Measurements from ENCODE around the gene ZACN. TPM values are rescaled to one million over a fixed set of nuclear protein-coding genes. Genes with fewer than 3 reads are reported as not detected.
"Not testable (repeated sequence)": the region's sequence is repeated elsewhere in the genome, so short reads cannot be mapped to it uniquely, and the experiment has no call there.

ZACN gene
- total RNA-seq, 1 donor from 2014 or later = not detected

DNA sequence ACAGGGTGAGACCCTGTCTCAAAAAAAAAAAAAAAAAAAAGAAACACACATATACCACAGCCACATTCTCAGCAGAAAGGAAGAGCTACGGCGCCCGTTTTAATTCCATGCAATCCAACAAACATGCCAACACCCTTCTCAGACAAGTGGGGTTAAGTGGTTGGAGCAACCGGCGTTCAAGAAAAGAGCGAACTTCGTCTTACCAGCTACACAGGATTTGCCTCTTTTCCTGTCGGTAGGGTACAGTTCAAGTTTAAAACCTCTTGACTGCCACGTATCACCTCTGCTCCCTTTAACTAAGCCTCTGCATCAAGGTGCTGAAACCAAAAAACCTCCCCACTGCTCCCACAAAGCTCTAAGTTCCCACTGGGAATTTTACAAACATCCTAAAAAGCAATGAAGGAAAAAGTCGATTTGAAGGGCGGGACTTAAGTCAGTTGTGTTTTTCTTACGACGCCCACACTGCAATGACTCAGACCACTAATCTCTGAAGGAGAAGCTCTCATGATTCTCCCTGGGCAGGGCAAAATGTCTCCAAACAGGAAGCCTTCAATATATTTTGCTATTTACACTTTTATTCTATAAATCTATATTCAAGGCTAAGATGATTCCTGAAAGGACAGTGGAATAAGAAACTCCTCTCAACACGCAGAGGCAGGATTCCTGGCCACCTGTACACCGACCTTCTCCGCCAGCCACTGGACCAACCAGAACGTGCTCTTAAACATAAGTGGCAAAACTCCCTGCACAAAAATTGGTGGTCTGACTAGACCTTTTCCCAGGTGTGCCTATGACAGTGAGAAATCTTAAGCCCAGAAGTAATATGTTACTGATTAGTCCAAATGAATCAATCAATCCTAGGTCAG is 25.5 kb upstream of the ZACN start:
- DNase-seq (ENCODE audit: low read depth, low spot score) = peak; percentile 57

DNA sequence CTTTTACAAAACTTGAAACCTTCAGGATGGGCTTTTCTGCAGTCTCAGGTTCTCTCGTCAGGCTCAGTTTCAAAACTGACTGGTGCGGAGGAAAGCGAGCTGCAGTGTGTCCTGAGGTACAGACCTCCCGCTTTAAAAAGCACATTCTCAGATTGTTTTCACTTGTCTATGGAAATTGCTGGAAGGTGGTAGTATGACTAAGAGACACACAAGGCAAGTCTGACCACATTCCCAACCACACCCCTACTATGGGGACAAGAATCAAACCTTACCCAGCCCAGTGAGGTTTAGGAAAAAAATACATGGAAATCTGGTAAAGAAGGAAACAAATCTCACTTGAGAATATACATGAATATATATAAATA is 24.9 kb upstream of the ZACN start:
- DNase-seq (ENCODE audit: low read depth, low spot score) = no peak

GRCh38 chr17:76056882-76057281 is 22.1 kb upstream of the ZACN start:
- no peak for DNase-seq (ENCODE audit: low read depth, low spot score)

GRCh38 chr17:76058264-76058663 is 20.7 kb upstream of the ZACN start:
- DNase-seq (ENCODE audit: low read depth, low spot score) = not testable (repeated sequence)

DNA sequence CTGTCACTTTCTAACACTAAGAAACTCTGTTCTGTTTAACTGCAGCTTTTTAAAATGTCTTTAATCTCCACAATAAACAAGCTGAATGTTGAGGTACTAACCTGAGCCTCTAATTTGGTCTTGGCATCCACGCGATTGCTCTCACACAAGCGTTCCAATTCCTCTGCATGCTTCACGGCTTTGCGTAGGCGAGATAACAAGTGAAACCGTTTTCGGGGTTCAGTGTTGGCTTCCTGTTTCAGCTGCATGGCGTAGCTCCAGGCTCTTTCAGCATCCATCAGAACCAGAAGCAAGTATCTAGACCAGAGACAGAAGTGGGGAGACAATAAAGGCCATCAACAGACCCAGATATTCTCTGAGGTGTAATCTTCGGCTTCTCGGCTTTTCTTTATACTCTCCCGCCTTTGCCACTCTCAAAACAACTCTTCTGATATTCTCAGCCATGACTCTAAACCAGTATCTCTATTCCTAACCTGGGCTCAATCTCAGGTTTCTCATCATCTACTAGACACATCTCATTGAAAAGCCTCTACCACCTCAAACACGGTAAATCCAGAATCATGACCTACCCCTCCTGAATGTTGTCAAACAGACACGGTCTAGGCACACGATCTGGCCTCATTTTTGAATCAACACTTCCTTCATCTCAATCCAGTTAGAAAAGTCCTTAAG is 15.0 kb upstream of the ZACN start:
- no peak for DNase-seq (ENCODE audit: low read depth, low spot score)

- DNase-seq (ENCODE audit: low read depth, low spot score) = no peak
Measured at GRCh38 chr17:76065775-76066174, 13.2 kb upstream of the ZACN start.

DNA sequence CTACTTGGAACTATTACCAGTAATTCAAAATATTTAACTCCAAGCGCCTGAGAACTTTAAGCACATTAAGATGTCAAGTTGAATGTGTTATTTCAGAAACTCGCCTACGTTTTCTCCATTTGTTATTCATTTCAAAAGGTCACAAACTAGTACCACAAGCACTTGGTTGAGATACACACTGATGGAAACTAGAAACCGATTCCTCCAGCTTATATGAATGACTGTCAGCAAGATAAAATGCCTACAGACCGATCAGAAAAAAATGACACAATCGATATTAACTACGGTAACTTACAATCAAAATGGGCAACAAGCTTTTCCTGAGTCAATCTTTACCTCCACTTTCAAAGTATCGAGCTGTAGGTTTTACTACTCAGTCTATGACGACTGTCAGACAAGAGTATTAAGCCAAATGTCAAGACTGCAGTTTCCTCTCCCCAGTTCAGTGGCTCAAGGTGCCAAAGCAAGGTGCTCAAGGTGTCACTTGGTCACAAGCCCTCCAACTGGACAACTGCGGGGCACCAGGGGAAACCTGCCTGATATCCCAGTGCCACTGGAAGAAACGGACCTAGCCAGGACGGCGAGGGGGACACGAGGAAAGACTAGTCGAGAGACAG is 7.3 kb upstream of the ZACN start:
- DNase-seq (ENCODE audit: low read depth, low spot score) = no peak

GRCh38 chr17:76072148-76072858 is 6.7 kb upstream of the ZACN start, which contains the start of gene SRP68:
Gene SRP68 (minus strand): TSS chr17:76072517. CDS start chr17:76072491, 26 bp downstream.
- peak; percentile 80 for DNase-seq (ENCODE audit: low read depth, low spot score)

- no peak for DNase-seq (ENCODE audit: low read depth, low spot score)
Measured at GRCh38 chr17:76074390-76075363, 4.3 kb upstream of the ZACN start, which contains the start of gene GALR2. Gene GALR2 (plus strand): TSS chr17:76074781. CDS start chr17:76074884, 103 bp downstream.

DNA sequence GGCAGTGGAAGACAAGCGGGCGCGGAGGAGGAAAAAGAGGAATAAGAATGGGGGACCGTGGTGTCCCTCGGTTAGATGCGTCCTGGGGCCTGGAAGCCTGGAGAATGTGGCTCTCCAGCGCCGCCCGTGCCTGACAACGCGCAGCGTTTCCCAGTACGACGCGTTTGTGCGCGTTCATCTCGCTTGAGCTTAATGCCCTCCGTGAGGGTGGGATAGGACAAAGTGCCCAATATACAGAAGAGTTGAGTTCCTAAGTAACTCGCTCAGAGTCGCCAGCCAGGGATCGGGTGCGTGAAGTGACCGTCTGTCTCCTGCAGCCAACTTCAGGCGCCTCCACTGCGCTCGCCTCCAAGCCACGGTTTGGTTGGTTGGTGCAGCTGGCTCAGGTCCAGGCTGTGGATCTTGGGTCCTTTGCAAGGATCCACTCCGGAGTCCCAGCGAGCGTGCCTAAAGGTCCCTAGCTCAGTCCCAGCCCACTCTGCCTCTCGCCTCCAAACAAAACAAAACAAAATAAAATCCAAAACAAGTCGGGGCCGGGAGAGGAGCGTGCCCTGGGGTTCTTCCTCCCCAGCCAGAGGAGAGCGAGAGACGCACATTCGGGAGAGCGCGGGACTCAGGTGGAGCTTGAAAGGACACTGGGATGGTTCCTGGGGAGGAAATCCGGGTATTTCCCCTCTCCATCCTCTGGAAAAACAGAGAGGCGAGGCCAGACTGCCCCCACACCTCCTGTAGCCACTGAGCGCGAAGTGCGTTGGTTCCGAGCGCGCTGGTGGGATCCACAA is 3.4 kb upstream of the ZACN start:
- DNase-seq (ENCODE audit: low read depth, low spot score) = no peak

DNA sequence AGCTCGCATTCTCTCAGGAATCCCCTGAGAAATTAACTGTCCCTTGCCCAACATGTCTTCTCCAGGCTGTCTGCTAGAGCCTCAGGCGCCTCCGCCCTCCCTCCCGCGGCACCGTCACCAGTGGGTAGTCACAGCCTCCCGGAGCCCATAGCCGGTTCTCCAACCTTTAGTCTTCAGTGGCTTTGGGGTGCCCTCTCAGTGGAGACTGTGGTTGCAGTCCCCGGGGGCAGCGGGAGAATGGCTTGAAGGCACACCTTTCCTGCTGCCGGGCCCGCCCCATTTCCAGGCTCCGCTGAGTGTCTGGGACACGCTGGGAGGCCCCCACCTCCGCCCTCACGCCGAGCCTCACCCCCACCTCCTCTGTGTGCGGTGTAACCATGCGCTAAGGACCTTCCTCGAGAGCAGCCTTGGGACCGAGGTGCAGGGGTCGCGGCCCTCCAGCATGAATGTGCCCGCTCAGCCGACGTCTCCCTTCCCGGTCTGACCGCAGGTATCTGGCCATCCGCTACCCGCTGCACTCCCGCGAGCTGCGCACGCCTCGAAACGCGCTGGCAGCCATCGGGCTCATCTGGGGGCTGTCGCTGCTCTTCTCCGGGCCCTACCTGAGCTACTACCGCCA is 2.7 kb upstream of the ZACN start:
- DNase-seq (ENCODE audit: low read depth, low spot score) = no peak

DNA sequence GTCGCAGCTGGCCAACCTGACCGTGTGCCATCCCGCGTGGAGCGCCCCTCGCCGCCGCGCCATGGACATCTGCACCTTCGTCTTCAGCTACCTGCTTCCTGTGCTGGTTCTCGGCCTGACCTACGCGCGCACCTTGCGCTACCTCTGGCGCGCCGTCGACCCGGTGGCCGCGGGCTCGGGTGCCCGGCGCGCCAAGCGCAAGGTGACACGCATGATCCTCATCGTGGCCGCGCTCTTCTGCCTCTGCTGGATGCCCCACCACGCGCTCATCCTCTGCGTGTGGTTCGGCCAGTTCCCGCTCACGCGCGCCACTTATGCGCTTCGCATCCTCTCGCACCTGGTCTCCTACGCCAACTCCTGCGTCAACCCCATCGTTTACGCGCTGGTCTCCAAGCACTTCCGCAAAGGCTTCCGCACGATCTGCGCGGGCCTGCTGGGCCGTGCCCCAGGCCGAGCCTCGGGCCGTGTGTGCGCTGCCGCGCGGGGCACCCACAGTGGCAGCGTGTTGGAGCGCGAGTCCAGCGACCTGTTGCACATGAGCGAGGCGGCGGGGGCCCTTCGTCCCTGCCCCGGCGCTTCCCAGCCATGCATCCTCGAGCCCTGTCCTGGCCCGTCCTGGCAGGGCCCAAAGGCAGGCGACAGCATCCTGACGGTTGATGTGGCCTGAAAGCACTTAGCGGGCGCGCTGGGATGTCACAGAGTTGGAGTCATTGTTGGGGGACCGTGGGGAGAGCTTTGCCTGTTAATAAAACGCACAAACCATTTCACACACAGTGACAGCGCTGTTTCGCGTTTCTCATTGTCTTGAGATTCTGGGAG is 2.0 kb upstream of the ZACN start:
- DNase-seq (ENCODE audit: low read depth, low spot score) = no peak

GRCh38 chr17:76077584-76078110 is 1.3 kb upstream of the ZACN start:
- no peak for DNase-seq (ENCODE audit: low read depth, low spot score)

DNA sequence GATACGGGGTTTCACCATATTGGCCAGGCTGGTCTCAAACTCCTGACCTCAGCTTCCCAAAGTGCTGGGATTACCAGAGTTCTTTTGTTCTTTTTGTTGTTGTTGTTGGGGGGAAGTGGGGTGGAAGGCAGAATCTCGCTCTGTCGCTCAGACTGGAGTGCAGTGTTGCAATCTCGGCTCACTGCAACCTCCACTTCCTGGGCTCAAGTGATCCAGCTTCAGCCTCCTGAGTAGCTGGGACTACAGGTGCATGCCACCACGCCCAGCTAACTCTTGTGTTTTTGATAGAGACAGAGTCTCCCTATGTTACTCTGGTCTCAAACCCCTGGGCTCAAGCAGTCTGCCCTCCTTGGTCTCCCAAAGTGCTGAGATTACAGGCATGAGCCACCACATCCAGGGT is 612 bp upstream of the ZACN start:
- not testable (repeated sequence) for DNase-seq (ENCODE audit: low read depth, low spot score)

DNA sequence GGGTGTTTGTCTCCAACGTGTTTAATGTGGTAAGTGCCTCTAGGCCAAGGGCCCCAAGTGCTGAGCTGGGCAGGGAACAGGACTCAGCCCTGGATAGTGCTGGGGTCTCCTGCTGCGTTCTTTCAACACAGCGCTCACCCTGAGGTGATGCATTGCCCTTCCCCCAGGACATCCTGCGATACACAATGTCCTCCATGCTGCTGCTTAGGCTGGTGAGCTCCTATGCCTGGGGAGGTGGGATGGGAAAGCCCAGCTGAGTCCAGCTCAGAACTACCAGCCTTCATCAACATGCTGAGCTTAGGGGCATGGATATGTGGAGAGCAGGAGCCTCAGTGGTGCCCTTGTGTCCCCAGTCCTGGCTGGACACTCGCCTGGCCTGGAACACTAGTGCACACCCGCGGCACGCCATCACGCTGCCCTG is 563 bp downstream of the ZACN start:
- DNase-seq (ENCODE audit: low read depth, low spot score) = no peak

DNA sequence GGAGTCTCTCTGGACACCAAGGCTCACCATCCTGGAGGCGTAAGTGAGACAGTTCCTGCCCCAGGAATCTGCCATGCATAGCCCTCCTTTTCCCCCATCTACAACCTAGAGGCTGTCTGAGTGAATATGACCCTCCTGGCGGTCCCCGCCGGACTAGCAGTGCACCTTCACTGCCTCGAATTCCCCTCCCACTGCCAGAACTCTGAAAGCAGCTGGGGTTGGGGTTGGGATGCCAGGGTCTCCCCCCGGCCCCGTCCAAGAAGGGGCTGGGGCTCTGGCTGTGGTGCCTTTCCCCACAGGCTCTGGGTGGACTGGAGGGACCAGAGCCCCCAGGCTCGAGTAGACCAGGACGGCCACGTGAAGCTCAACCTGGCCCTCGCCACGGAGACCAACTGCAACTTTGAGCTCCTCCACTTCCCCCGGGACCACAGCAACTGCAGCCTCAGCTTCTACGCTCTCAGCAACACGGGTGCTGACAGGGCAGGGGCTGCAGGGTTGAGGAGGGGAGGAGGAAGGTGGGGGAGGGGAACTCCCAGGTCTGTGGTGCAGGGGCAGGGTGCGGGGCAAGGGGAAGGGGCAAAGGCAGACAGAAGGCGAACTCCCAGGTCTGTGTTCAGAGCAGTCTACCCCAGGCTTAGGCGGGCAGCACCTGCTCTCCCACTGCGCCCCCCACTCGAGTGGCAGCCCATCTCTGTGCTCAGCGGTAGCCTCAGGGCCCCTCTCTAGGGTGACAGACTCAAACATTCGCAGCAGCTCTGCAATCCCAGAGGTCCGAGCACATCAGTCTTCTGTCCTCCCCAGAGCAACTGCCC is 1.2 kb downstream of the ZACN start:
- no peak for DNase-seq (ENCODE audit: low read depth, low spot score)

DNA sequence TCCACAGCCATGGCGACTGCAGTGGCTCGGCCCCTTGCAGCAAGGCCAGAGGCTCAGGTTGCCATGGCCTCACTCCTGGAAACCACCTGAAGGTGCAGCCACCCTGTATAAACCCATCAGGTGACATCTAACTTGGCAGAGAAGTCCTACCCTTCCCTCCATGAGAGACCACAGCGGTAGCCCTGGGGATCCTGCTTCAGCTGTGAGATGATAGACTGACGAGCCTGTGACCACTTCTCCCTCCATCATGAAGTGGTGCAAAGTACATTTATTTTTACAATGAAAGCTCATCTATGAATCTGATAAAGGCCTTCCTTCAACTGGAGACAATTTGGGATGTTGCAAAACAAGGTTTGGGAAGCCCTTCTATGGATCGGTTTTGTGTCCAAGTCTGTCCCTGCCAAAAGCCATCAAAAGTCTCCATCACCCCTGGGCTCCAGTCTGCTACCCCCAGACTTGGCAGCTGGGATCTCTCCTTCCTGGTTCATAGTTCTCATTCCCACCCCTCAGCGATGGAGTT is 1.8 kb downstream of the ZACN start:
- DNase-seq (ENCODE audit: low read depth, low spot score) = no peak
